Amniotic stem cell (primary cell): ENCODE data around the gene CASKIN2.
"Not testable (repeated sequence)": the region's sequence is repeated elsewhere in the genome, so short reads cannot be mapped to it uniquely, and the experiment has no call there.

Experiments used
- DNase-seq: peaks from one replicate; lab custom pipeline; 2025; lab: John Stamatoyannopoulos, UW

CASKIN2 gene

DNA sequence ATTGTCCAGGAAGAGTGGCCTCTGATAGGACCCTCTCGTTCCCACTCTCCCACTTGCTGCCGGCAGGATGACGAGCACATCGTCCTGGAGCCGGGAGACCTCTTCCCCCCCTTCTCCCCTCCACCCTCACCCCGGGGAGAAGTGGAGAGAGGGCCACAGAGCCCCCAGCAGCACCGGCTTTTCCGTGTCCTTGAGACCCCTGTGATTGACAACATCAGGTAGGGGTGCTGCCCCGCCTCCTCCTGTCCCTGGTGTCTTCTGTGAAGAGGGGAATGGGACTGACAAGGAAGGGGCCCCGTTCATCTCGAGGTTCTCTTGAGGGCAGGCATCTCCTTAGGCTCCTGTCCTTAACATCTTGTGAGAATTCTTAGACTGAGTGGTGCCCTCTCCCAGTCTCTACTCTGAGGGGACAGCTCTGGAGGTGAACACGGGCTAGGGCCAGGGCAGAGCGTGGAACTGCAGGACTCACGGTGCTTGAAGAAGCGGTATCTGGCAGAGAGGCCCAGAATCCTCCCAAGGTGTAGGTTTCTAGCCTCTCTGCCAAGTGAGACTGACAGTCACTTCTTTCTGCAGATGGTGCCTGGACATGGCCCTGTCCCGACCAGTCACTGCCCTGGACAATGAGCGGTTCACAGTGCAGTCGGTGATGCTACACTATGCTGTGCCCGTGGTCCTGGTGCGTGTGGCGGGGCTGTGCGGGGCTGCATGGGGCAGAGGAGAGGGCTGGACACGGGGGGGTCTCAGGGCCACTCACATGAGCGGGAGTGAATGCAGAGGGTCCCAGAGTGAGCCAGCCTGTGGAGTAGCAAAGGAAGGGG is 26.4 kb downstream of the CASKIN2 start:
- no peak for DNase-seq

DNA sequence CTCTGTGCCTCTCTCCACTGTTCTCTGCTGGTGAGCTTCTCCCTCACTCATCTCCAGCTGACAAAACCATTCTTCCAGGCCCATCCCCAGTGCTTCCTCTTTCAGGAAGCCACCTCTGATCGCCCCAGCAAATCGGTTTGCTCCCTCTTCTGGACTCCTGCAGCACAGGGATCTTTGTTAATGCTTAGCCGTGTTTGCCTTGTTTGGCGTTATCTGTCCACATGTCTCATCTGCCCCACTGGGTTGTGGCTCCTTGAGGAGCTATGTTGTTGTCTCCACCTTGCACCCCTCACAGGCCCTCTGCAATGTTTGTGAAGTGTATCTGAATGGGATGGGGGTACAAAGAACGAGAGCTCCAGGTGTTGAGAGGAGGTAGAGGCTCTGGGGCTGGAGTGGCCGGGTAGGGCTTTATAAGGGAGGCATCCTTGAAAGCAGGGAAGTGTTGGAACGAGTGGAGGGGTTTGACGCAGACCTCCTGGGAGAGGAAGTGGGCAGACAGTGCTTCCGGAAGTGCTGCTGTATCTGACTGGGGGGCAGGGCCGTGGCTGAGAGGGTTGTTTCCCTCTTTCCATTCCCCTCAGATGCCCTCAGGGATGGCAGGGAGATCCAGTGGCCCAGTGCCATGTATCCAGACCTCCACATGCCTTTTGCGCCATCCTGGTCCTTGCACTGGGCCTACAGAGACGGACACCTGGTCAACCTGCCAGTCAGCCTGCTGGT is 27.8 kb downstream of the CASKIN2 start:
- no peak for DNase-seq

DNA sequence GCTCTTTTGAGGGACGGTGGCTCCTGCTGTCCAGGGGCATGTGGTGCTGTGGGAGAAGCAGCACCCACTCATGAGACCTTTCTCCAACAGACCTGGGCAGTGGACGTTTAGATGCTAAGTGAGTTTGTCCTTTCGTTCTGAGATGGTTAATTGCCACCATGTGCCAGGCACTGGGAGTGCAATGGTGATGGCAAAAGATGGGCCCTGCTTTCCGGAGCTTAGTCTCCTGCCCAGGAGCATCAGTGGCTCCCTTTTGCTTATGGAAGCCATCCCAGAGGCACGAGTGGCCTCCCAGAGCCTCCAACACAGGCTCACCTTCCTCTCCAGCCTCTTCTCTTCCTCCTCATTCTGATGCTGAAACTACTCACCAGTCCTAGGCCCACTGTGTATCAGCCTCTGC is 28.4 kb downstream of the CASKIN2 start:
- DNase-seq = no peak

DNA sequence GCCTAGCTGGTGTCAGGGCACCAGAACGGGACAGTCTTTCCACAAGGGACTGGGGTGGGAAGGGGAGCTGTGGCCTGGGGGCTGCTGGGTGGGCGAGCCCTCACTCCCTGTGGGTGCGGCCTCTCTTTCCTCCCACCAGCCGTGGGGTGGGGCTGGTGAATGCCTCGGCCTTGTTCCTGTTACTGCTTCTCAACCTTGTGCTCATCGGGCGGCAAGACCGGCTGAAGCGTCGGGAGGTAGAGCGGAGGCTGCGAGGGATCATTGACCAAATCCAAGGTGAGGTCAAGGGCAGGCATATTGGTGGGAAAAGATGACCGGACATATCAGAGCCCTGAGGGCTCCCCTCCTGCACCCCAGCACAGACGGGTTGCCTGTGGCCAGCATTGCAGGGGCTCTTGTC is 29.2 kb downstream of the CASKIN2 start:
- DNase-seq = no peak

DNA sequence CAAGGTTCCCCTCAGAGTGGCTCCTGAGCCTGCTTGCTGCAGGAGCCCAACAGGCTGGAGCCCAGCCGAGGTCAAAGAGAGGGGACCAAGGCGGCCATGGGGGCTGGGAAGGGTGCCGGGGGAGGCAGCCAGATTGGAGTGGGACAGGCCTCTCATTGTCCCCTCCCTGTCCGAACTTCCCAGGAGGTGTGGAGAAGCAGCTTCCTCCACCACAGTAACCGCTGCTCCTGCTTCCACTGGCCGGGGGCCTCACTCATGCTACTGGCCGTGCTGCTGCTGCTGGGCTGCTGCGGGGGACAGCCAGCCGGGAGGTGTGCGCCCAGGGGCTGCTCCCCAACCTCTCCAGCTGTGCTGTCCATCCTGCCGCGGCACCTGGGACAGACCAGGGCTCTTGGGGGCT is 29.6 kb downstream of the CASKIN2 start:
- no peak for DNase-seq

DNA sequence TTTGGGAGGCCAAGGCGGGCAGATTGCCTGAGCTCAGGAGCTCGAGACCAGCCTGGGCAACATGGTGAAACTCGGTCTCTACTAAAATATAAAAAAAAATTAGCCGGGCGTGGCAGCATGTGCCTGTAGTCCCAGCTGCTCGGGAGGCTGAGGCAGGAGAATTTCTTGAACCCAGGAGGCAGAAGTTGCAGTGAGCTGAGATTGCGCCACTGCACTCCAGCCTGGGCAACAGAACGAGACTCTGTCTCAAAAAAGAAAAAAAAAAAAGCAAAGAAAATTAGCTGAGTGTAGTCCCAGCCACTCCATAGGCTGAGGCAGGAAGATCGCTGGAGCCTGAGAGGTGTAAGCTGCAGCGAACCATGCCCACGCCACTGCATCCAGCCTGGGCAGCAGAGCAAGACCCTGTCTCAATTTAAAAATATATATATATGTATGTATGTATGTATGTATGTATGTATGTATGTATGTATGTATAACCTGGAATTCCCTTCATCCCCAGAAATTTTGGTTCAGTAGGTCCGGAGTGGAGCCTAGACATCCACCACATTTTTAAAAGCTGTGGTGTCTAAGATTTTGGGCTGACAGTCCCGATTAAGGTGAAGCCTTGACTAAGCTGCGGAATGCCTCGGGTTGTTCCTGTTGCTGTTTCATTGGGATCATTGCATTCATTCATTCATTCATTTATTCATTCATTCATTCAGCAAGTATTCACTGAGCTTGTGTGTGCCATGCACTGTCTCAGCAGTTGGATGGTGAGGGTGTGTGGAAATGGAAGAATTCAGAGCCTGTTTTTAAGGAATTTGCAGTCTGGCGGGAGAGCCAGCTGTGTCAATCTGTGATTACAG is 33.0 kb downstream of the CASKIN2 start:
- DNase-seq = no peak

DNA sequence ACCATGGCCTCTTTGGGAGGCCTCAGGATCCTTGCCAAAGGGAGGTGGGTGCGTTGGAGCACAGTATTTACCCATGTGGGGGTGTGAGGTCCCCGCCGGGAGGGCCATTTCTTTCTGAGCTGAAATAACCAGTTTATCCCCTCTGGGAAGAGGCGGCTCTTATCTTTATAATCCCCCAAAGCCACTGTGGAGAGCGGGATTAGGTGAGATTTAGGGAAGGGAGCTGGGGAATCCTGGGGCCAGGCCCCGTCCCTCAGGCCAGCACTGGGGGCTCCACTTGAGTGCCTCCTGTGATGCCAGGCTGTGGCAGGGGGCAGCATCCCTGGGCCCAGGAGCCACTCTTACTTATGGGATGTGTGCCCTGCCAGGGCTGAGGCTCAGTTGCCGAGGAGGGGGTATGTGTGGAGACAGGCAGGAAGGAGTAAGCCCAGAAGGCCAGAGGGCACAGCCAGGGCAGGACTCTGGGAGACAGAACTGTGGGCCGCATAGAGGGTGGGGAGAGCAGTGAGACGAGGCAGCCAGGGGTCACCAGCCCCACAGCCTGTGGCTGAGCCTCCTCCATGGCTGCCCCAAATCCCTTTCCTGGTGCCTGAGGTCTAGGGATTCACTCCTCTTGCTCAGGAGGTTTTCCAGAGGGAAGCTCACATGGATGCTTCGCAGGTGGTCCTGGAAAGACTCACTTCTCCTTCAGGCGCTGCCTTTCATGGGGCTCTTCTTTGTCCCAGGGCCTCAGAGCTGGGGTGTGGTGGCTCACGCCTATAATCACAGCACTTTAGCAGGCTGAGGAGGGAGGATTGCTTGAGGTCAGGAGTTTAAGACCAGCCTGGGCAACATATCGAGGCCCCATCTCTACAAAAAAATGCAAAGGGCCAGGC is 33.9 kb downstream of the CASKIN2 start:
- no peak for DNase-seq

DNA sequence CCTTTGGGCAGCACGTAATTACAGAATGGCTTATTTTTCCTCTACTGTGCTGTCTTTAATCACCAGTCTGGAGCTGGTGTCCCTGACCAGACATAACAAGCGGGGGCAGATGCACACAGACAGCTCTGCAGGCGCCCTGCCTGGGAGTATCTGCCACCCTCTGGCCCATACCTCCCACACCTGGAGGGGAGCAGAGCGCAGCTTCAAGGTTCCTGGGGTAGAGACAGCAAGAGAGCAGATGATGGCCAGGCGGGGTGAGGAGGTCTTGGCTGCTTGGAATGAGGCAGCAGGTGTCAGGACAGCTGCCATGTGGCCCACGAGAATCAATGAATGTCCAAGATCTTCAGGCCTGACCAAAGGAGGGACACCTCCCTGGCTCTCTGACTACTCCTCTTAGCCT is 35.1 kb downstream of the CASKIN2 start:
- DNase-seq = no peak

DNA sequence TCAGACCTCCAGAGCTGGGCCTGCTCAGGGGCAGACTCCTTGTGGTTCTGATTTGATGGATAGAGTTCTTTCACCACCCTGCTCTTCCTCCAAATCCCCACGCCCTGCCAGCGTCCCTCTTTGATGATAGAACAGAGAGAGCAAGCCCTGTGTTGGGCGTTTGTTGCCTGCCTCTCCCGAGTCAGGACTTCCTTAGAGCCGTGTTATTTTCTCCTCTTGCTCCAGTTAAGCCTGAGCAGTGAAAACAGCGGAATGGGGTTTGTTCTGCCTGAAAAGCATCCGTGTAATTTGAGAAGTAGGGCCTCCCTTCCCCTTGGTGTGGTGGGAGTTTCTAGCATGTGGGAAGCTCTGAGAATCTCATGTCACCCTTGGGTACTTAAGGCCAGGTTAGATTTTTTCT is 36.8 kb downstream of the CASKIN2 start:
- DNase-seq = no peak

DNA sequence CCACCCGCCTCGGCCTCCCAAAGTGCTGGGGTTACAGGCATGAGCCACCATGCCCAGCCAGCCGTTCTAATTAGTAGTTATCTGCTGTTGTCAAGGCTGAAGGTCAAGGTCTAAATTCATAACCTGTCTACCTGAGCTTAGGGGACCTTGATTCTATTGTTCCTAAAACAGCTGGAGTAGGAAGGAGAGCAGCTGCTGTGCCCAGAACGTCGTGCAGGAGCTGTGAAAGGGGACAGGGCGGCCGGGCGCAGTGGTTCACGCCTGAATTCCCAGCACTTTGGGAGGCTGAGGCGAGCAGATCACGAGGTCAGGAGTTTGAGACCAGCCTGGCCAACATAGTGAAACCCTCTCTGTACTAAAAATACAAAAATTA is 37.9 kb downstream of the CASKIN2 start:
- not testable (repeated sequence) for DNase-seq

DNA sequence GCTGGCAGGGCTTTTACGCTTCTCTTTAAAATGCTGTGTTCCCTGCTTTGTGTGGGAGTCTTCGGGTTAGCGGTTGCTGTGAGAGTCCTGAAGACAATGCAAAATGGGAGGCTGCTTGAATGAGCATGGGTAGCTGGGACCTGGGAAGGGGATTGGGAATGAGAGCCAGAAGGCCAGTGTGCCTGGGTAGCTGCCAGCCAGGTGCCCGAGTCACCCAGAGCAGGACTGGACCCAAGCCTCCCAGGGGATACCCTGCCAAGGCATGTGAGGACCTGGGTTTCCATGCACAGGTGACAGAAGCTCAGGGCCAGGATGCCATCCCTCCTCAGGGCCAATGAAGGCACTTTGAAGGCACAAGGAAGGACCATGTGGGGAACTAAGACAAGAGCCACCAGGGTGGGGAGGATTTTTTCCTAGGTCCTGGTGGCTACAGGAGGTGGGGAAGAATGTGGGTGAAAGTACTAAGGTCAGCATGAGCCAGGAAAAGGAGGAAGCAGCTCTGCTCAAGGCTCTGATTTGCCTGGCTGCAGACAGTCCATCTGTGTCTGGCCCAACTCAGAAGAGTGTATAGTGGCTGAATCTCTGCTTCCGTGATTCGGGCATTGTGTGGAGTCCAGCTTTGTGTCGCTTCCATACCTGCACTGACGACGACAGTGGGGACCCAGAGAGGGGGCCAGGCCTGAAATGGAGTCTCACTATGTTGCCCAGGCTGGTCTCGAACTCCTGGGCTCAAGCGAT is 38.4 kb downstream of the CASKIN2 start:
- no peak for DNase-seq

DNA sequence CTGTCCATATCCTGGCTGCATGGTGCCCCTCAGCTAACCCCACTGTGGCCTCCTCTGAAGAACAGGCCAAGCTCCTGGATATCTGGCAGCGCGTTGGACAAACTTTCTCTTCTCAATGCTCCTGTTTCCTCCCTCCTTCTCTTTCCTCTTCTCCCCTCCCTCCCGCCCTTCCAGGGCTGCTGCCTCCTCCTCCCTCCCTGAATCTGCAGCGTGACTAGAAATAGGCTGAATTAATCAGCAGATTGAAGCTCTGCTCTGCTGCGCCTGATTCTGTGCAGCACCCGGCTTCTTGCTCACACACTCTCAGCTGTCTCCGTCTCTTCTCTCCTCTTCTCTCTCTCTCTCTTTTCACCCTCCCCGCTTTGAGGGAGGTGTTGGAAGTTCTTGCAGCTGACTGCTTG is 39.1 kb downstream of the CASKIN2 start:
- no peak for DNase-seq

DNA sequence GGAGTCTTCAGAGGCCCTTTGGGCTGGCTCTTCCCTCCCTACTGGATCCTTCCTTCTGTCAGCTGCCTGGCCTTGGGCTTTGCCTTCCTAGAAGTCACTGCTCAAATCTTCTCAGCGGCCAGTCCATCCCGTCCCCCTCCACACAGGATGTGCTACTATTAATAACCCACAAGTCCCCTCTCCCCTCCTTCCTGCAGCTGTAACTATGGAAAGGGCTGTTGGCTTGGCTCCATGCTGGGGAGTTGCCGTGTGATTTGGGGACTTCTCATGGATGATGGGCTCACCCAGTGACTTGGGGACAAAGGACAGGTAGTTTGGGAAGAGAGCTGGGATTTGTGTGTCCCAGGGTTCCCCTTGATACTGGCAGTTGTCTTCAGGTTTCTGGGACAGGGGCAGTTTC is 39.5 kb downstream of the CASKIN2 start:
- no peak for DNase-seq

DNA sequence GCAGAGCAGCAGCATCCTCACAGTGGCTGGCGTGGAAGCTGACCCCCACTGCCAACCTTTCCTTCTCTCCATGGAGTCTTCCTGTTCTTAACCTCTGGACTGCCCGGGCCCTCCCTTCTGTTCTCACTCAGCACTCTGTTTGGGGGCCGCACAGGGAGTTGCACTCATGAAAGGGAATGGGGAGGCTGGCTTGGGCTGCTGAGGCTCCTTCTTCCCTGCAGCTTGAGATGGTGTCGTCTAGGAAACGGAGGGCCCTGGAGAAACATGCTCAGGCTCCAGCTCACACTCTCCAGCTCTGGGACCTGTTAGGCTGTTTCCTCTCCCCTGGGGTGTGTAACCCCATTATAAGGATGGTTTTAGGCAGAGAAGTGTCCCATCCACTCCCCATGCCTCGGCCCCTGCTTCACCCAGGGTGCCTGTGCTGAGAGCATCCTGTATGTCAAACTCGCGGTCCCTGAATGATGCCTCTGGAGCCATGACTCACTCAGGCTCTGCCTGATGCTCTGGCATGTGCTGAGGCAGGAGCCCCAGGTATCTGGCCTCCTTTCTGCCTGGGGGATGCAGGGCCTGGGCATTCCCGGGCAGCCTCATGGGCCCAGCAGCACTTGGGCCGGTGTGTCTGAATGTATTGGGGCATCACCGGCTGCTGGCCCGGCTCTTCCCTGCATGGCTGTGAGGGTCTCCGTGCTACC is 40.0 kb downstream of the CASKIN2 start:
- no peak for DNase-seq

DNA sequence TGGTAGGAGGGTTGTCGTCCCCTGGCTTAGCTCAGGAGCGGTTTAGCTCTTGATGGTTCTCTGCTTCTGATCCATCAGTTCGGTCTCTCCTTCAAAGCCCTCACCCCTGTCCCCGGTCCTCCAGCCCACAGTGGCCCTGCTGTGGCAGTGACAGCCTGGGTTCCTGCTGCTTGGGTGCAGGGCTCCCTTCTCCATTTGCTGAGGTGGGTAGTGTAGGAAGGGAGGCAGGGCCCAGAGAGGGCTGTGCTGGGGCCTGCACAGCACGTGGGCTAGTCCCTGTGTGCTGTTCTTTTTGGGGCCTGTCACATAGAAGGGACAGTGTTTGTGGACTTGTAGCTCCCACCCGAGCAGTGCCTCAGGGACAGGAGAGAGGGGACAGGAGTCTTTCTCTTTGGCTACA is 40.6 kb downstream of the CASKIN2 start:
- DNase-seq = no peak

DNA sequence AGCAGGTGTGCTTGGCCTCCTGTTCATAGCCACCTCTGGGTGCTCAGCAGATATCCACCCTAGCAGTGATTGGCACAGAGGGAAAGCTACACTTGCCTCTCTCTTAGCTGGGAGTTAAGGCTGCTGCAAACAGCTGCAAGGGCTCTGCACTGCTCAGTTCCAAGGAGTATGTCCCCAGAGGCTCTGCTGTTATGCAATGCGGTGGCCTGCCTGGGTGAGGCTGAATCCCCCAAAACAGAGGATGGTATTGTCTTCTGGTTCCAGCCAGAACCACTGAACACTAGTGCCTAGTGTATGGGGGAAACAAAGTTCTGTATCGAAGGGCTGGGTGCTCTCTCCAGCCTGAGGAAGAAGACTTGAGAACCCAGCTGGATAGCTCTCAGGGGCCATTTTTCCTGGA is 42.1 kb downstream of the CASKIN2 start:
- no peak for DNase-seq

DNA sequence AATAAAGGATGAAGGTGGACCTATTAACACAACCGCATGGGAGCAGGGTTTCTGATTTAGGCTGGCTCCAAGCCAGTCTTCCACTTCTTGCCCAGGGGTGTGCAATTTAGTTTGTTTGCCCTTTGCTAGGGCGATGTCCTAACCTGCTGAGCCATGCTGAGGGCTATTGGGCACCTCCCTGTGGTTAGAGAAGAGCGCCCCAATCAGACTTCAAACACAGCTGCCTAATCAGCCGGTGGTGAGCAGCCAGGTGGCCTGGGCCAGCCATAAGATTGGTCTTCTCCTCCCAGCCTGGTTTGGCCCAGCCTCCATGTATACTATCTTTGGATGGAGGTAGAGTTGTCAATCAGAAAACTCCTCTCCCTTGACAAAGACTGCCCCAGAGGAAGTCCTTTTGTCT is 43.2 kb downstream of the CASKIN2 start:
- no peak for DNase-seq

DNA sequence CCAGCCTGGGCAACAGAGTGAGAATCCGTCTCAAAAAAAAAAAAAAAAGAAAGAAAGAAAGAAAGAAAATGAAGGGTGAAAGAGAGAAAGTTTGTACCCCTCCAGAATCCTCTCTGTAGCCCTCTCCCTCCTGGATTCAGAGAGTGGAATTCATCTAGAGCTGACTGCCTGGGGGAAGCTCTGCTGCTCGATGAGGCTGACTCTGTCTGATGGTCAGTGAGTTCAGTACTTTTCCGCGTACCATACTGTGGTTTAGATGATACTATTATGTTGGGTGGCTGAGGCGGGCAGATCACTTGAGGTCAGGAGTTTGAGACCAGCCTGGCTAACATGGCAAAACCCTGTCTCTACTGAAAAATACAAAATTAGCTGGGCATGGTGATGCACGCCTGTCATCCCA is 44.1 kb downstream of the CASKIN2 start:
- DNase-seq = no peak

DNA sequence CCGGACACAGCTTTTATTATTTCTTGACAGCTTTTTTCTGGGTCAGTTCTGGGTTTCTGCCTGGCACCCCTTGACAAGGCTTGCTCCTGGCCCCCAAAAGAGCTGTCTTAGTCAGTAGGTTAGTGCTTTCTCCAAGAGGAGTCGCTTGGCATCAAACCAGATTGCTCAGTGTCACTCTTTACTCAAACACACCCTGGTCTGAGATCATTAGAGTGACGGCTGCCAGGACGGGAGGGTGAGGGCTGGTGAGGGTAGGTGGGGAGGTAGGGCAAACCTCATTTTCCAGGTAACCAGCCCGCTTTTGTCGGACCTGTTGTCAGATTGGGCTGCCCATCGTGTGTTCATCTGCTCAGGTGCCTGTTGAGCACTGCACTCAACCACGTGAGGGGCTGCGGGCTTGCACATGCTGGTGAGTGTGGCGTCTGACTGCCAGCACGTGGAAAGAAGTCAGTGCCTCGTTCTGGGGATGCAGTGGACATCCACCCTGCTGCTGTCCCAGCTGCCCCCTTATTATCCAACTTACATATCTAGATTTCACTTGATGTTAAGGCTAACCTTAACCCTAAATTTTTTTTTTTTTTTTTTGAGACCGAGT is 46.5 kb downstream of the CASKIN2 start:
- no peak for DNase-seq

DNA sequence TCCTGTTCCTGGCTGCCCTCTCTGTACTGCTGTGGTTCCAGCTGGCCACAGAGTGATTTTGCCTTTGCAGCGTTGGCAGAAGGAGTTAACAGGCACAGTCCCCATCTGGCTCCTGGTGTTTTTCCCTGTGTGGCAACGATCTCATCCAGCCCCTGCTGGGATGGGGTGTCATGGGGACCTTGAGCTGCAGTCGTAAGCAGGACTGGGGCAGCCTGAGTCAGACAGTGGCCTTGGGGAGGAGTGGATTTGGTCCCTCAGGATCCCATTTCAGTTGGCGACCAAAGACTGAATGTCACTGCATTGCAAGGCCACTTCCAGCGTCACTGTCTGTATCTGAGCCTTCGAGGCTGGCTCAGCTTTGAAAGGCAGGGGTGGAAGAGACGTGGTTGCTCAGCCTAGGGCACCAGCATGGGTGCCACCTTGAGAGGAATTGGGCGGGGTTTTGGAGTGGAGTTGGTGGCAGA is 47.0 kb downstream of the CASKIN2 start:
- DNase-seq = no peak
